Measurements from ENCODE around the gene OPTC. TPM values are rescaled to one million over a fixed set of nuclear protein-coding genes. Genes with fewer than 3 reads are reported as not detected.

Gene OPTC
- total RNA-seq, 1 experiment from 2014 or later: not detected

- H3K4me1 ChIP-seq (ENCODE audit: low read length): peaks cover 19% of the 10 kb centered on the region
- H3K27me3 ChIP-seq (ENCODE audit: low read length): no peaks in the 10 kb centered on the region
- H3K79me2 ChIP-seq (ENCODE audit: low read length): no peaks in the 10 kb centered on the region
- no peaks in the 10 kb centered on the region for H3K36me3 ChIP-seq (ENCODE audit: insufficient read depth, low read length)
- H2AFZ ChIP-seq (ENCODE audit: low read length): no peak overlapping the region
- H3K9ac ChIP-seq (ENCODE audit: low read length): no peak overlapping the region
- no peak overlapping the region for H3K4me3 ChIP-seq (ENCODE audit: low read length)
- H3K4me2 ChIP-seq (ENCODE audit: low read depth, low read length, poor library complexity, severe bottlenecking): no peak overlapping the region
- H4K20me1 ChIP-seq (ENCODE audit: insufficient read depth, low read depth, low read length): no peaks in the 10 kb centered on the region
- H3K9me3 ChIP-seq (ENCODE audit: low read length): no peaks in the 10 kb centered on the region
- no peak overlapping the region for H3K27ac ChIP-seq (ENCODE audit: low read length)
- no peak for DNase-seq
- H3K9me2 ChIP-seq (replicated peaks; ENCODE audit: insufficient read depth, low read length): no peaks in the 10 kb centered on the region
These were observed 32.2 kb upstream of the OPTC start for GRCh38 chr1:203461717-203462116.

- H3K4me2 ChIP-seq (ENCODE audit: low read depth, low read length, poor library complexity, severe bottlenecking): no peak overlapping the region
- H3K4me3 ChIP-seq (ENCODE audit: low read length): no peak overlapping the region
These were observed 31.8 kb upstream of the OPTC start for GRCh38 chr1:203462143-203462542.

DNA sequence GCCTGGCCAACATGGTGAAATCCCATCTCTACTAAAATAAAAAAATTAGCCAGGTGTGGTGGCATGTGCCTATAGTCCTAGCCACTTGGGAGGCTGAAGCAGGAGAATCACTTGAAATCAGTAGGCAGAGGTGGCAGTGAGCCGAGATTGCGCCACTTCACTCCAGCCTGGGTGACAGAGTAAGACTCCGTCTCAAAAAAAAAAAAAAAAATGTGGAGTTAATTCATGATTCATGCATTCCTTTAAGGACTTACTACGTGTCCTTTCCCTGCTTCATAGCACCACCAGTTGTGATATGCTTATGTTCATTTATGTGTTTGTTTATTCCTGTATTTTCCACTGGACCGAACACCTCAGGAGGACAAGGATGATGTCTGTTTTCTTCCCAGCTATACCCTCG is 31.1 kb upstream of the OPTC start:
- no peaks in the 10 kb centered on the region for H3K9me2 ChIP-seq (replicated peaks; ENCODE audit: insufficient read depth, low read length)
- peaks cover 29% of the 10 kb centered on the region for H3K4me1 ChIP-seq (ENCODE audit: low read length)

More at GRCh38 chr1:203462143-203462542, 31.8 kb upstream of the OPTC start:
- Histone ChIP-seq H3K4me1 (ENCODE audit: low read length) (peaks cover 23% of the 10 kb centered on the region), H4K20me1 (ENCODE audit: insufficient read depth, low read depth, low read length) (no peaks in the 10 kb centered on the region), H3K36me3 (ENCODE audit: insufficient read depth, low read length) (no peaks in the 10 kb centered on the region), H3K9me3 (ENCODE audit: low read length) (no peaks in the 10 kb centered on the region), H3K79me2 (ENCODE audit: low read length) (no peaks in the 10 kb centered on the region), H2AFZ (ENCODE audit: low read length) (no peak overlapping the region), H3K9ac (ENCODE audit: low read length) (no peak overlapping the region), H3K27me3 (ENCODE audit: low read length) (no peaks in the 10 kb centered on the region), H3K9me2 (replicated peaks; ENCODE audit: insufficient read depth, low read length) (no peaks in the 10 kb centered on the region), H3K27ac (ENCODE audit: low read length) (no peak overlapping the region)
- no peak for DNase-seq

GRCh38 chr1:203463469-203464062 is 30.4 kb upstream of the OPTC start:
- H3K4me3 ChIP-seq (ENCODE audit: low read length): no peak overlapping the region
- no peaks in the 10 kb centered on the region for H3K9me2 ChIP-seq (replicated peaks; ENCODE audit: insufficient read depth, low read length)
- no peaks in the 10 kb centered on the region for H3K36me3 ChIP-seq (ENCODE audit: insufficient read depth, low read length)
- H3K9me3 ChIP-seq (ENCODE audit: low read length): no peaks in the 10 kb centered on the region
- no peak overlapping the region for H3K27ac ChIP-seq (ENCODE audit: low read length)
- H2AFZ ChIP-seq (ENCODE audit: low read length): no peak overlapping the region
- no peak overlapping the region for H3K4me2 ChIP-seq (ENCODE audit: low read depth, low read length, poor library complexity, severe bottlenecking)
- H3K4me1 ChIP-seq (ENCODE audit: low read length): peaks cover 29% of the 10 kb centered on the region
- no peaks in the 10 kb centered on the region for H3K79me2 ChIP-seq (ENCODE audit: low read length)
- H4K20me1 ChIP-seq (ENCODE audit: insufficient read depth, low read depth, low read length): no peaks in the 10 kb centered on the region
- H3K27me3 ChIP-seq (ENCODE audit: low read length): no peaks in the 10 kb centered on the region
- DNase-seq: no peak
- H3K9ac ChIP-seq (ENCODE audit: low read length): no peak overlapping the region

More for the DNA sequence above, 31.1 kb upstream of the OPTC start:
- Histone ChIP-seq H3K9ac (ENCODE audit: low read length) (no peak overlapping the region), H3K9me3 (ENCODE audit: low read length) (no peaks in the 10 kb centered on the region), H4K20me1 (ENCODE audit: insufficient read depth, low read depth, low read length) (no peaks in the 10 kb centered on the region), H3K36me3 (ENCODE audit: insufficient read depth, low read length) (no peaks in the 10 kb centered on the region), H3K27ac (ENCODE audit: low read length) (no peak overlapping the region), H2AFZ (ENCODE audit: low read length) (no peak overlapping the region), H3K27me3 (ENCODE audit: low read length) (no peaks in the 10 kb centered on the region), H3K4me3 (ENCODE audit: low read length) (no peak overlapping the region), H3K4me2 (ENCODE audit: low read depth, low read length, poor library complexity, severe bottlenecking) (no peak overlapping the region), H3K79me2 (ENCODE audit: low read length) (no peaks in the 10 kb centered on the region)
- DNase-seq: no peak

DNA sequence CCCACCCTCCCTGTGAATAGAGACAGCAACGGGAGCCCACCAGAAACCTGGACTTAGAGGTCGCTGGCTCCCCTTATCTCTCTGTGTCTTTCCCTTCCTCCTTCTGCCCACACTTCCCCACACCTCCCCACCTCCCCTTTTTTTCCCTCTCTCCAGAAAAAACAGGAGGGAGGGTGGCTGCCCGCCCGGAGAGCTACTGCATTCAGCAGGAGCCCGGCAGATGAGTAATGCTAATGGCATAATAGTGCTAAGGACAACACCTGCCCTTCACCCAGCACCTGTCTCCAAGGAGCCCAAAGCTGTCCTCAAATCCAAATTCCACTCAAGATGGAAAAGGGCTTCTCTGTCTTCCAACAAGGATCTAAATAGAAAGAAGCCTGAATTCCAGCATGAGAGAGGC is 29.7 kb upstream of the OPTC start:
- no peaks in the 10 kb centered on the region for H3K27me3 ChIP-seq (ENCODE audit: low read length)
- H3K9me2 ChIP-seq (replicated peaks; ENCODE audit: insufficient read depth, low read length): no peaks in the 10 kb centered on the region
- no peak overlapping the region for H3K27ac ChIP-seq (ENCODE audit: low read length)
- no peak overlapping the region for H3K4me2 ChIP-seq (ENCODE audit: low read depth, low read length, poor library complexity, severe bottlenecking)
- H3K79me2 ChIP-seq (ENCODE audit: low read length): no peaks in the 10 kb centered on the region
- no peak for DNase-seq
- no peak overlapping the region for H2AFZ ChIP-seq (ENCODE audit: low read length)
- no peaks in the 10 kb centered on the region for H4K20me1 ChIP-seq (ENCODE audit: insufficient read depth, low read depth, low read length)
- peaks cover 27% of the 10 kb centered on the region for H3K4me1 ChIP-seq (ENCODE audit: low read length)
- H3K9ac ChIP-seq (ENCODE audit: low read length): no peak overlapping the region
- H3K4me3 ChIP-seq (ENCODE audit: low read length): no peak overlapping the region
- no peaks in the 10 kb centered on the region for H3K36me3 ChIP-seq (ENCODE audit: insufficient read depth, low read length)
- no peaks in the 10 kb centered on the region for H3K9me3 ChIP-seq (ENCODE audit: low read length)

DNA sequence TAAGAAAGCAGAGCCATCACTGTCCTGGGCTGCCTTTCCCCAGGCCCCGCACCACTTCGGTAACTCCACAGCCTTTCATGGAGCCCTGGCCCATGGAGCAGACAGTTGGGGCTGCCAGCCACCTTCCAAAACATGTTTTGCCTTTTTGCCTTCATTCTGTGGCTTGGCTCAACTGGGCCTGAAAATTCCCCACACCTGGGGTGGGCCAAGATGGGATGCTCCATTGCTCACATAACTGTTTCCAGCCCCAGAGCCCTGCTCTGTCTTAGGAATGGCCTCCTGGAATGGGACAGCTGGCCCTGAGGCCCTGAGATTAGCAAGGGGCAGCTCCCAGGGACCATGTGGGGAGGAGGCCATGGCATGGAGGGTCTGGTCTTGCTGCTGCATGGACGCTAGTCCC is 29.2 kb upstream of the OPTC start:
- H3K9ac ChIP-seq (ENCODE audit: low read length): no peak overlapping the region
- H3K27me3 ChIP-seq (ENCODE audit: low read length): no peaks in the 10 kb centered on the region
- no peak overlapping the region for H3K4me2 ChIP-seq (ENCODE audit: low read depth, low read length, poor library complexity, severe bottlenecking)
- no peaks in the 10 kb centered on the region for H3K9me3 ChIP-seq (ENCODE audit: low read length)
- no peak overlapping the region for H3K27ac ChIP-seq (ENCODE audit: low read length)
- no peaks in the 10 kb centered on the region for H3K79me2 ChIP-seq (ENCODE audit: low read length)
- no peak overlapping the region for H3K4me3 ChIP-seq (ENCODE audit: low read length)
- no peaks in the 10 kb centered on the region for H3K9me2 ChIP-seq (replicated peaks; ENCODE audit: insufficient read depth, low read length)
- no peaks in the 10 kb centered on the region for H3K36me3 ChIP-seq (ENCODE audit: insufficient read depth, low read length)
- H3K4me1 ChIP-seq (ENCODE audit: low read length): peaks cover 22% of the 10 kb centered on the region
- no peaks in the 10 kb centered on the region for H4K20me1 ChIP-seq (ENCODE audit: insufficient read depth, low read depth, low read length)
- no peak for DNase-seq
- H2AFZ ChIP-seq (ENCODE audit: low read length): no peak overlapping the region

- Histone ChIP-seq H3K27me3 (ENCODE audit: low read length) (no peaks in the 10 kb centered on the region), H3K9ac (ENCODE audit: low read length) (no peak overlapping the region), H3K9me3 (ENCODE audit: low read length) (no peaks in the 10 kb centered on the region), H3K79me2 (ENCODE audit: low read length) (no peaks in the 10 kb centered on the region), H3K27ac (ENCODE audit: low read length) (no peak overlapping the region), H3K4me1 (ENCODE audit: low read length) (peaks cover 18% of the 10 kb centered on the region), H3K4me3 (ENCODE audit: low read length) (no peak overlapping the region), H4K20me1 (ENCODE audit: insufficient read depth, low read depth, low read length) (no peaks in the 10 kb centered on the region), H3K36me3 (ENCODE audit: insufficient read depth, low read length) (no peaks in the 10 kb centered on the region), H3K9me2 (replicated peaks; ENCODE audit: insufficient read depth, low read length) (no peaks in the 10 kb centered on the region), H2AFZ (ENCODE audit: low read length) (no peak overlapping the region), H3K4me2 (ENCODE audit: low read depth, low read length, poor library complexity, severe bottlenecking) (no peak overlapping the region)
- no peak for DNase-seq
These were observed 28.7 kb upstream of the OPTC start for GRCh38 chr1:203465146-203465798.

GRCh38 chr1:203465948-203466347 is 28.0 kb upstream of the OPTC start:
- H3K4me2 ChIP-seq (ENCODE audit: low read depth, low read length, poor library complexity, severe bottlenecking): no peak overlapping the region
- no peak for DNase-seq
- H3K79me2 ChIP-seq (ENCODE audit: low read length): no peaks in the 10 kb centered on the region
- no peak overlapping the region for H3K4me3 ChIP-seq (ENCODE audit: low read length)
- no peaks in the 10 kb centered on the region for H3K9me2 ChIP-seq (replicated peaks; ENCODE audit: insufficient read depth, low read length)
- H3K4me1 ChIP-seq (ENCODE audit: low read length): peaks cover 18% of the 10 kb centered on the region
- no peaks in the 10 kb centered on the region for H3K36me3 ChIP-seq (ENCODE audit: insufficient read depth, low read length)
- no peaks in the 10 kb centered on the region for H4K20me1 ChIP-seq (ENCODE audit: insufficient read depth, low read depth, low read length)
- no peak overlapping the region for H2AFZ ChIP-seq (ENCODE audit: low read length)
- H3K27ac ChIP-seq (ENCODE audit: low read length): no peak overlapping the region
- H3K9me3 ChIP-seq (ENCODE audit: low read length): no peaks in the 10 kb centered on the region
- H3K27me3 ChIP-seq (ENCODE audit: low read length): 0 out of 2 replicates have a peak, but pooled peaks cover 3% of the 10 kb centered on the region
- H3K9ac ChIP-seq (ENCODE audit: low read length): no peak overlapping the region
